Keratinocyte (primary cell): ENCODE measurements around the gene SLC26A9. TPM values are rescaled to one million over a fixed set of nuclear protein-coding genes. Genes with fewer than 3 reads are reported as not detected.

Experiments
- DNase-seq: peaks from one replicate; pipeline ENCODE4 v3.0.0-alpha.2; 2011; ENCODE audit warnings: low read depth, missing footprints, low spot score
- FAIRE-seq: peaks from 2 replicates; lab custom pipeline; 2011; peaks lifted over from hg19 to GRCh38; lab: Jason Lieb, UNC
- H2AFZ ChIP-seq: 2 replicates; pipeline ENCODE4 v1.6.0; 2012; ENCODE audit warnings: low read length, control low read depth, inconsistent platforms; ENCODE audit not compliant: control insufficient read depth
- H3K27ac ChIP-seq: 2 replicates; pipeline ENCODE4 v1.5.1; 2011; ENCODE audit warnings: low read length; ENCODE audit not compliant: control insufficient read depth, insufficient read depth
- H3K27me3 ChIP-seq: 3 replicates; pipeline ENCODE4 v1.6.0; 2011; ENCODE audit warnings: low read length; ENCODE audit not compliant: control insufficient read depth, insufficient read depth; ENCODE audit errors: extremely low read depth
- H3K36me3 ChIP-seq, 2 experiments: 2 replicates in 1 of 2; 3 replicates in 1 of 2; pipeline ENCODE4 v1.5.1; 2011; ENCODE audit warnings: low read length in 2 of 2, mild to moderate bottlenecking in 1 of 2; ENCODE audit not compliant: control insufficient read depth in 2 of 2, insufficient read depth in 2 of 2; ENCODE audit errors: extremely low read depth in 1 of 2
- H3K4me1 ChIP-seq: 3 replicates; pipeline ENCODE4 v1.5.1; 2011; ENCODE audit warnings: low read length; ENCODE audit not compliant: control insufficient read depth, insufficient read depth; ENCODE audit errors: extremely low read depth
- H3K4me2 ChIP-seq: 3 replicates; pipeline ENCODE4 v1.6.0; 2011; ENCODE audit warnings: low read depth, low read length; ENCODE audit not compliant: control insufficient read depth, insufficient read depth; ENCODE audit errors: extremely low read depth
- H3K4me3 ChIP-seq, 3 experiments: fragments of 200-600 bp in 1 of 3; sonication (generic) in 1 of 3; 2 replicates in 2 of 3; 3 replicates in 1 of 3; pipeline ENCODE4 v1.5.1; 2011 to 2016; ENCODE audit warnings: low read length in 3 of 3, mild to moderate bottlenecking in 3 of 3, control low read depth in 2 of 3, inconsistent platforms in 1 of 3, low read depth in 1 of 3, mixed read lengths in 1 of 3, mixed run types in 1 of 3, moderate library complexity in 1 of 3; ENCODE audit not compliant: control insufficient read depth in 2 of 3, insufficient read depth in 2 of 3; ENCODE audit errors: extremely low read depth in 1 of 3
- H3K79me2 ChIP-seq: 2 replicates; pipeline ENCODE4 v1.6.0; 2012; ENCODE audit warnings: low read length; ENCODE audit not compliant: control insufficient read depth, insufficient read depth
- H3K9ac ChIP-seq: 3 replicates; pipeline ENCODE4 v1.6.0; 2011; ENCODE audit warnings: low read length; ENCODE audit not compliant: control insufficient read depth, insufficient read depth; ENCODE audit errors: extremely low read depth
- H3K9me1 ChIP-seq: 3 replicates; pipeline ENCODE4 v1.6.0; 2011; ENCODE audit warnings: low read length; ENCODE audit not compliant: control insufficient read depth, insufficient read depth; ENCODE audit errors: extremely low read depth
- H3K9me3 ChIP-seq: 2 replicates; pipeline ENCODE4 v1.5.1; 2012; ENCODE audit warnings: low read depth, low read length; ENCODE audit not compliant: control insufficient read depth
- H4K20me1 ChIP-seq: 3 replicates; pipeline ENCODE4 v1.6.0; 2011; ENCODE audit warnings: low read length; ENCODE audit not compliant: control insufficient read depth, insufficient read depth; ENCODE audit errors: extremely low read depth
- CTCF ChIP-seq, 3 experiments: IDR thresholded peaks in 1 of 3; conservative IDR thresholded peaks in 1 of 3; optimal IDR thresholded peaks in 1 of 3; 2 replicates in 2 of 3; 3 replicates in 1 of 3; pipeline versions ENCODE3 to v1.5.1; 2011; ENCODE audit warnings: low read length in 3 of 3, mild to moderate bottlenecking in 3 of 3, moderate library complexity in 2 of 3, control low read depth in 1 of 3, inconsistent platforms in 1 of 3; ENCODE audit not compliant: insufficient read depth in 2 of 3; ENCODE audit errors: extremely low read depth in 1 of 3
- EZH2 ChIP-seq: IDR thresholded peaks from one replicate; pipeline ENCODE4 v1.6.1; 2012; ENCODE audit warnings: inconsistent platforms, mild to moderate bottlenecking, low read length, moderate library complexity
- dilution Hi-C: fragments of 300-500 bp; cut with MboI; formaldehyde crosslinking; loops from one replicate; pipeline ENCODE4 v1.7.0; 2020; ENCODE audit warnings: low sequenced_read_pairs; ENCODE audit not compliant: extremely low pct_ligation_motif_present
- polyA plus RNA-seq, 5 experiments: library from polyadenylated mRNA; depleted of rRNA in 3 of 5; stranded (reverse) in 3 of 5; stranded (forward) in 1 of 5; unstranded in 1 of 5; fragments of >200 nt; gene quantifications; 1 replicate in 1 of 5; 2 replicates in 3 of 5; 3 replicates in 1 of 5; pipeline versions ENCODE4 v1.2.1 to v1.2.3, GENCODE V29; 2011 to 2012; ENCODE audit warnings: missing spikeins in 2 of 5, low read depth in 1 of 5, low replicate concordance in 1 of 5

Gene SLC26A9
- polyA plus RNA-seq, 1 donor (not counting 4 experiments of a cell fraction or from before 2014, with no cell fraction given), result 0.03 TPM

DNA sequence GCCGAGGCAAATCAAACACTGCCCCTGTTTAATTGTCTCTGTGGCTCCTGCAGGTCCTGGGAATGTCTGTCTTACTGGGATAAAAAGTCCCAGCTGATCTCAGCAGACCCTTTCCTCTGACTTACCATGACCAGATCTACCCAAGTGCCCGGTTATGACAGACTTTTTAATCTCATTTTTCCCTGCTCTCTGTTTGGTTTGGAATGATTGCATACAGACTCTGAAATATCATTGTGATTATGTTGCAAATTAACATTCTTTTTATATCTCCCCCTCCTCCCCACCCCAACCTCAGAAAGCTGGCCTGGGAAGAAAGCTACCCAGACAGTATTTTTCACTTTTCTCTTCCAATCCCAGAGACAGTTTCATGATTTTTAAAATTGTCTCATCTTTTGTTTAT, 43.6 kb upstream of the SLC26A9 start:
- Histone ChIP-seq H2AFZ (no peak overlapping the region), H3K27me3 (no peaks in the 10 kb centered on the region), H3K9me3 (no peaks in the 10 kb centered on the region), H3K9me1 (peaks cover 2% of the 10 kb centered on the region), H3K4me2 (no peak overlapping the region), H4K20me1 (no peaks in the 10 kb centered on the region), H3K4me3 (no peak overlapping the region), H3K4me1 (peaks cover 23% of the 10 kb centered on the region), H3K9ac (no peak overlapping the region), H3K36me3 (peaks cover 8 to 18% of the 10 kb centered on the region in 2 experiments), H3K27ac (no peak overlapping the region), H3K79me2 (no peaks in the 10 kb centered on the region)
- dilution Hi-C loops, result no loop called here
- FAIRE-seq (no peak), DNase-seq (no peak)
- TF ChIP-seq EZH2, result no peak
- TF ChIP-seq CTCF (optimal IDR thresholded peaks at IDR 0.05 in 1 of 3, IDR thresholded peaks at IDR 0.05 in 1 of 3, conservative IDR thresholded peaks at IDR 0.05 in 1 of 3; ENCODE audit: extremely low read depth in 1 of 3, insufficient read depth in 2 of 3, low read length in 3 of 3), result no peak

DNA sequence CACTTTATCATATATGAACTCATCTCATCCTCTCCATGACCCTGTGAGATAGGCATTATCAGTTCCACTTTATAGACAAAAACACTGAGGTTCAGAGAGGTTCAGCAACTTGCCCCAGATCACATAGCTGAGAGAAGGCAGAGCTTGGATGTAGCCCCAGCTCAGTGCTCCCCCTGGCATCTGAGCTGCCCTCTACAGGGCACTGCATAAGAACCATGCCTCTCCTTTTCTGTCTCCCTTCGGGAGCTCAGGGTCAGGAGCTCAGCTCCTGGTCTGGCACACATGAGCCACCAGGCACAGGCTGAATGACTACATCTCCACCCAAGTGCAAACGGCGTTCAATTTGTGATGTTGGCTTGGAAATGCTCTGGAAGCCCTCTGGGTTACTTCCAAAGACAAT, 43.0 kb upstream of the SLC26A9 start:
- Histone ChIP-seq H4K20me1 (no peaks in the 10 kb centered on the region), H3K4me3 (no peak overlapping the region), H3K9ac (no peak overlapping the region), H2AFZ (no peak overlapping the region), H3K27me3 (no peaks in the 10 kb centered on the region), H3K4me1 (peaks cover 23% of the 10 kb centered on the region), H3K27ac (no peak overlapping the region), H3K79me2 (no peaks in the 10 kb centered on the region), H3K4me2 (no peak overlapping the region), H3K9me1 (peaks cover 2% of the 10 kb centered on the region), H3K9me3 (no peaks in the 10 kb centered on the region), H3K36me3 (peaks cover 10 to 13% of the 10 kb centered on the region in 2 experiments)
- DNase-seq (no peak), FAIRE-seq (no peak)
- TF ChIP-seq CTCF (optimal IDR thresholded peaks at IDR 0.05 in 1 of 3, IDR thresholded peaks at IDR 0.05 in 1 of 3, conservative IDR thresholded peaks at IDR 0.05 in 1 of 3; ENCODE audit: extremely low read depth in 1 of 3, insufficient read depth in 2 of 3, low read length in 3 of 3) (peak; percentile 16 to 41 (median 22)), EZH2 (no peak)
- dilution Hi-C loops, result no loop called here
